ENCODE measurements around the gene C2CD2L. TPM values are rescaled to one million over a fixed set of nuclear protein-coding genes. Genes with fewer than 3 reads are reported as not detected.

C2CD2L gene
- total RNA-seq, 1 donor from 2014 or later = 12.1 TPM

GRCh38 chr11:119148720-119149017 is 41.5 kb downstream of the C2CD2L start:
- H3K4me1 Mint-ChIP-seq (ENCODE audit: low read depth) = peaks cover 9% of the 10 kb centered on the region

DNA sequence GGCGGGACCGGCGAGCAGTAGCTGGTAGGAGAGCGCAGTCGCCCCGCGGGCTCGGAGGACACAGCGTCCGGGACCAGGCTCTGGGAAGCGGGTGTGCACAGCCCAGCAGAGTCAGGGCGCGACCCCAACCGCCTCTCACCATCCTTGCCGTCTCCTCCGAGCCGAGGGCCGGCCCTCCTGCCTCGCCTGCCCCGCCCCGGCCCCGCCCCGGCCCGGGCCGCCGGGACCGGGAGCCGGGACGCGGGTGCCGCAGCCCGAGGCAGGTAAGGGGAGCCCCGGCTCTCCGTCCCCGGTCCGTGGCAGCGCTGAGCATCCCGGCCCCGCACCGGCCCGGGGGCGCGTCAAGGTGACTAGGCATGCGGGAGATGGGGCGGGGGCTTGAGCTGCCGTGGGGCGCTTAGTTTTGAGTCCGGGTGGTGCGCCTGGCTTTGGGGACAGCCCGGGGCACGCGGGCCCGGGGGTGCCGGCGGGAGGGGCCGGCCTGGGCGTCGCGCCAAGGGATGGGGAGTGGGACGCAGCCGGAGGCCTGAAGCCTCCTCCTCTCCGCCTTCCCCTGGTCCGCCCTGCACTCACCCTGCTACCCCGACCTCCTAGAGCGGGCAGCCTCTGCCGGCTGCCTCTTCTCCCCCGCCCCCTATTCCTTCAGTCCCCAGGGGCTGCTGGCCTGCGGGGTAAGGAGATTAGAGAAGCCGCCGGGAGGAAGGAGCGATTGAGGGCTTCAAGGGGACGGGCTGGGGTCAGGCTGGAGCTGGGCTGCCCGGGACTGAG is 42.1 kb downstream of the C2CD2L start, which contains the start of gene ABCG4:
TSS of gene ABCG4 (plus strand) at position 35 of the 768 bp plus-strand sequence. CDS start 914 bp downstream, outside the sequence.
- Mint-ChIP-seq H3K4me3 (ENCODE audit: unreplicated experiment) (peak within 1 kb of the TSS; percentile 70), H3K27me3 (ENCODE audit: low read depth) (peaks cover 5% of the 10 kb centered on the region), H3K9me3 (ENCODE audit: low read depth) (no peaks in the 10 kb centered on the region), H3K4me1 (ENCODE audit: low read depth) (peaks cover 9% of the 10 kb centered on the region), H3K36me3 (ENCODE audit: low read depth) (no peaks in the 10 kb centered on the region), H3K27ac (ENCODE audit: unreplicated experiment) (no peak within 1 kb of the TSS)
- peak; percentile 88 for DNase-seq (ENCODE audit: low spot score)
- TF ChIP-seq, protein P1, sequence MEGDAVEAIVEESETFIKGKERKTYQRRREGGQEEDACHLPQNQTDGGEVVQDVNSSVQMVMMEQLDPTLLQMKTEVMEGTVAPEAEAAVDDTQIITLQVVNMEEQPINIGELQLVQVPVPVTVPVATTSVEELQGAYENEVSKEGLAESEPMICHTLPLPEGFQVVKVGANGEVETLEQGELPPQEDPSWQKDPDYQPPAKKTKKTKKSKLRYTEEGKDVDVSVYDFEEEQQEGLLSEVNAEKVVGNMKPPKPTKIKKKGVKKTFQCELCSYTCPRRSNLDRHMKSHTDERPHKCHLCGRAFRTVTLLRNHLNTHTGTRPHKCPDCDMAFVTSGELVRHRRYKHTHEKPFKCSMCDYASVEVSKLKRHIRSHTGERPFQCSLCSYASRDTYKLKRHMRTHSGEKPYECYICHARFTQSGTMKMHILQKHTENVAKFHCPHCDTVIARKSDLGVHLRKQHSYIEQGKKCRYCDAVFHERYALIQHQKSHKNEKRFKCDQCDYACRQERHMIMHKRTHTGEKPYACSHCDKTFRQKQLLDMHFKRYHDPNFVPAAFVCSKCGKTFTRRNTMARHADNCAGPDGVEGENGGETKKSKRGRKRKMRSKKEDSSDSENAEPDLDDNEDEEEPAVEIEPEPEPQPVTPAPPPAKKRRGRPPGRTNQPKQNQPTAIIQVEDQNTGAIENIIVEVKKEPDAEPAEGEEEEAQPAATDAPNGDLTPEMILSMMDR (IDR thresholded peaks at IDR 0.05) = no peak

More at GRCh38 chr11:119148720-119149017, 41.5 kb downstream of the C2CD2L start:
- no peaks in the 10 kb centered on the region for H3K36me3 Mint-ChIP-seq (ENCODE audit: low read depth)
- DNase-seq (ENCODE audit: low spot score) = no peak
- peaks cover 5% of the 10 kb centered on the region for H3K27me3 Mint-ChIP-seq (ENCODE audit: low read depth)
- no peak overlapping the region for H3K27ac Mint-ChIP-seq (ENCODE audit: unreplicated experiment)
- no peaks in the 10 kb centered on the region for H3K9me3 Mint-ChIP-seq (ENCODE audit: low read depth)
- TF ChIP-seq, protein P1 (IDR thresholded peaks at IDR 0.05) = no peak
- peak overlapping the region; percentile 70 for H3K4me3 Mint-ChIP-seq (ENCODE audit: unreplicated experiment)

GRCh38 chr11:119149786-119150275 is 42.7 kb downstream of the C2CD2L start:
- peak overlapping the region; percentile 63 for H3K4me3 Mint-ChIP-seq (ENCODE audit: unreplicated experiment)
- H3K36me3 Mint-ChIP-seq (ENCODE audit: low read depth) = no peaks in the 10 kb centered on the region
- no peak overlapping the region for H3K27ac Mint-ChIP-seq (ENCODE audit: unreplicated experiment)
- TF ChIP-seq, protein P1 (IDR thresholded peaks at IDR 0.05) = no peak
- H3K4me1 Mint-ChIP-seq (ENCODE audit: low read depth) = peaks cover 7% of the 10 kb centered on the region
- peaks cover 5% of the 10 kb centered on the region for H3K27me3 Mint-ChIP-seq (ENCODE audit: low read depth)
- H3K9me3 Mint-ChIP-seq (ENCODE audit: low read depth) = no peaks in the 10 kb centered on the region
- peak; percentile 74 for DNase-seq (ENCODE audit: low spot score)

- Mint-ChIP-seq H3K4me3 (ENCODE audit: unreplicated experiment) (no peak overlapping the region), H3K27ac (ENCODE audit: unreplicated experiment) (no peak overlapping the region), H3K27me3 (ENCODE audit: low read depth) (peaks cover 4% of the 10 kb centered on the region), H3K36me3 (ENCODE audit: low read depth) (no peaks in the 10 kb centered on the region), H3K4me1 (ENCODE audit: low read depth) (peaks cover 4% of the 10 kb centered on the region), H3K9me3 (ENCODE audit: low read depth) (no peaks in the 10 kb centered on the region)
- no peak for DNase-seq (ENCODE audit: low spot score)
- TF ChIP-seq, protein P1 (IDR thresholded peaks at IDR 0.05) = no peak
These were observed 44.9 kb downstream of the C2CD2L start for GRCh38 chr11:119152043-119152442.

DNA sequence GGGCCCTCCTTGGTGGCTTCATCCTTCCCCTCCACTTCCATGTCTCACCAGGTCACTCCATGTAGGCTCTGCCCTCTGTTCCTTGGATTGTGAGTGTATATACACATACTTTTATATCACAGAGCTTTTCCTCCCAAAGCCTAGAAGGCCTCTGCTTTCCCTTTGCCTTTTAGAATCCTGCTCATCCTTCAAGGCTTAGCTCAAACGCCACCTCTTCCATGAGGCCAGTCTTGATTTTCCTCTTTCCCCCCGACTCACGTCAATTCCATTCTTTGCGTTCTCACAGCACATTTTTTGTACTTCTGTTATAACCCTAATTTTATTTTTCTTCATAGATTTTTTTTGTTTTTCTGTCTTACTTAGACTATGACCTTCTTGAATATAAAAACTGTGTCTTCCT is 45.5 kb downstream of the C2CD2L start:
- TF ChIP-seq, protein P1 (IDR thresholded peaks at IDR 0.05) = no peak
- DNase-seq (ENCODE audit: low spot score) = no peak
- Mint-ChIP-seq H3K4me3 (ENCODE audit: unreplicated experiment) (no peak overlapping the region), H3K36me3 (ENCODE audit: low read depth) (no peaks in the 10 kb centered on the region), H3K27me3 (ENCODE audit: low read depth) (no peaks in the 10 kb centered on the region), H3K9me3 (ENCODE audit: low read depth) (no peaks in the 10 kb centered on the region), H3K27ac (ENCODE audit: unreplicated experiment) (no peak overlapping the region), H3K4me1 (ENCODE audit: low read depth) (peaks cover 4% of the 10 kb centered on the region)

Measured in chondrocyte (in vitro differentiated cells).